Ammon's horn (tissue), 1 donor: ENCODE results near the gene PDE1C.
"Not testable (repeated sequence)": the region's sequence is repeated elsewhere in the genome, so short reads cannot be mapped to it uniquely, and the experiment has no call there.

Experiments
- DNase-seq: peaks from one replicate; pipeline ENCODE4 v3.0.0-alpha.2; 2016; ENCODE audit warnings: low spot score

Gene PDE1C

DNA sequence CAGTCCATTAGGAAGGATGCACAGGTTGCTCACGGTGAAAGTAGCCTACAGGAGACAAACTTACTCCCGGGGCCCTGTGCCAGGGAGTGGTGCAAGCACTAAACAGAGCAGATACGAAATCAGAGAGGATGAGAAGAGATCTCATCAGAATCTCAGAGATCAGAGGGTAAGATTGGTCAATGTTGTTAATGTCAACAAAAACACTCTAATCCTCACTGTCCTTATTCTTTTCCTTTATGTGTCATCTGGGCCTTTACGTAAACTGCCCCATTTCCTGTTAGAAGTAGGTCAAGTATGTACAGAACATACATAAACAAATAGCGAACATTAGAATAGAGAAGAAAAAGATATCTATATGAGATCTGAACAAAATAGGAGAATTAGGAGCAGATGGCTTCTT is 220.1 kb downstream of the PDE1C start:
- DNase-seq = no peak

DNA sequence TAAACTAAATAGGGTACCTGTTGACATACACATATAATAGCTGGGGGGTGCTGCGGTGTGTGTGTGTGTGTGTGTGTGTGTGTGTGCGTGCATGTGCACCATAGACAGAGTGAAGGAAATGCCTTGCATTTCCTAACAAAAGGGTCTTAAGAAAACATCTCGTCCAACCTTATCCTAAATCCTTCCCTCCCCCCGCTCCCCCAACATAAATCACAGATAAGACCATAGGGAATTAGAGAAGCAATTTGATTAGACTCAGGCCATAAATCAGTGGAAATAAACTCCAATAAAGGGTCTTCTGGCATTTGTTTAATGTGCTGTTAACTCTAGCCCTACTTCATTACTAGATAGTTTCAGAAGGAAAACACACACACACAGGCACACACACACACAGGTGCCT is 234.7 kb downstream of the PDE1C start:
- no peak for DNase-seq

DNA sequence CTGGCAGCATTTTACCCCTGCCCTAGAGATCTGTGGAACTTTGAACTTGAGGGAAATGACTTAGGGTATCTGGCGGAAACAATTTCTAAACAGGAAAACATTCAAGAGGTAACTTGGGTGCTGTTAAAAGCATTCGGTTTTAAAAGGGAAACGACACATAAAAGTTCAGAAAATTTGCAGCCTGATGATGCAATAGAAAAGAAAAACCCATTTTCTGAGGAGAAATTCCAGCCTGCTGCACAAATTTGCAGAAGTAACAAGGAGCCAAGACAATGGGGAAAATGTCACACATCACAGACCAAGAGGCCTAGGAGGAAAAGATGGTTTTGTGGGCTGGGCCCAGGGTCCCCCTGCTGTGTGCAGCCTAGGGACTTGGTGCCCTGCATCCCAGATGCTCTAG is 236.6 kb downstream of the PDE1C start:
- not testable (repeated sequence) for DNase-seq

DNA sequence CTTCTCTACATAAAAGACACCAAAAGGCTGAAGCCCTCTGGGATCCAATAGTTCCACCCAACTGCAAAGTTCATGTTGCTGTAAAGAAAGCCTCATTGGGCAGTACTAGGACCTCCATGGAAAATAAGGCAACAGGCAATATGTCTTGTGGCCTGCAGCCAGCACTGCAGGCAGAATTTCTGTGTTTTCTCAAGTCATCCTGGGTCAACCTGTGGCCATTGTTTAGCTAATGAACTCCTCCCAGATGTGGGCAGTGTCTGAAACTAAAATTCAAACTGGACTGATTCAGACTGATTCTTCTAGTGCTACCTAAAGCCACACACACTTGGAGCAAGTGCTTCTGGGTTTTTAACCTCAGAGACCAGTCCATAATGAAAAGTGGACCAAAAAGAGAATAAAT is 241.7 kb downstream of the PDE1C start:
- no peak for DNase-seq

DNA sequence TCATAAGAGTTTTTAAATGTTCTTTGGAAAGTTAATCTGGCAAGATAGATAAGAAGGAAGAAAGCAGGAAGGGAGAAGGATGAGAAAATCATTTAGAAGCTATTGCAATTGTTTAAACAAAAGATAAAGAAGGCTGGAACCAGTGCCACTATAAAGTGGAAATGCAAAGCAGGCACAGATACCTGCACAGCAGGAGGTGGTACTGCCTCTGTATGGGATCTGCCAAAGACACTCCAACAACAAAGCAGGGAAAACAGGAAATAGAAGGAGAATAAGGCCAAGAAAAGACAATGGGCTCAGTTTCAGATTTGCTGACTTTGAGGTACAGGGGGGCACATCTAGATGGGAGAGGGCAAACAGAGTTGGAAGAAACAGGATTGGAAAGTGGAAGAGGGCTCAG is 244.6 kb downstream of the PDE1C start:
- DNase-seq = no peak

DNA sequence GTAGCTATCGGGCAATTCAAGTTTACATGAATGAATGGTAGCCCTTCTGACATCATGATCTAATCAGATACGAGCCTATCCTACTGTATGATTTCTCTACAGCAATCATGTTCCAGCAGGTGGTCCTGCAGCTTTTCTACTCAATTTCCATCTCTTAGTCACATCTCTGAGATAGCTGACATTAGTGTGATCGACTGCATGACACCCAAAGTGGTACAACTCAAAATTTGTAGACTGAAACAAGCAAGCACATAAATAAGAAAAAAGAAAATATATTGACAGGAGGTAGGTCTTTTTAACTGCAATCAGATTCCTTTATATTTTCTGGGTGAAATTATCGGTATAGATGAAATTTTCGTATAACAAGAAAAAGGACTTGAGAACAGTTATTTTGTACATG is 251.2 kb downstream of the PDE1C start:
- DNase-seq = no peak

DNA sequence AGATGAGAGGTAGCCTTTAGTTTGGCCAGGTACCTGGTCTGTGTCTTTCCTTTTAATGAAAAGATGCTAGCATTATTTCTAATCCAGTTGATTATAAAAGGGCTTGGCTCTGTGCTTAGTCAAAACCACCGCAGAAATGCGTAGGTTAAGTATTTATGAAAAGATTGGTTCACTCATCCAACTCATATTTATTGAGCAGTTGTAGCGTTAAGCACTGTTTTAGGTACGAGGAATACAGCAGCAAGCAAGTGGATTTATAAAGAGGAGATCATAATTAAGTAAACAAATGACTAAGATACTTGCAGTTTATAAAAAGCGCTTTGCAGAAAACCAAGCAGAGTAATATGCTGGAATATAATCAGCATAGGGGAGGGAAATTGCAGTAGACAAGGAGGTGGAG is 253.4 kb downstream of the PDE1C start:
- no peak for DNase-seq

DNA sequence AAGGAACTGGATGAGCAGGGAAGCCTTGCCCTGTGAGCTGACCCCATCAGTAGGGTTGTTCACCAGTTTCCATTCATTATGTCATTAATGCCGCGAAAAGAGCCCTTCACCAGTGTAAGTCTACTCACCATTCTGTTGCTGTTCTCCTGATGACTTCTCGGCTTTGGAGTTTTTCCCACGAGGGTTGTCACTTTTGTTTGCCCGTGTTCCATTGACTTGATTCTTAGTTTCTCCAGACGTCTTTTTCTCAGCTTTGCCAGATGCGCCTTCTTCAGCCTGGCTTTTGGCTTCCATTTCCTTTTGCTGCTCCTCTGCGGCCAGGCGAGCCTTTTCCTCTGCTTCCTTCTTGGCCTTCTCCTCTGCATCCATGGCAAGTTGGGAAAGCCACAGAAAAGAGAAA is 254.4 kb downstream of the PDE1C start:
- no peak for DNase-seq

DNA sequence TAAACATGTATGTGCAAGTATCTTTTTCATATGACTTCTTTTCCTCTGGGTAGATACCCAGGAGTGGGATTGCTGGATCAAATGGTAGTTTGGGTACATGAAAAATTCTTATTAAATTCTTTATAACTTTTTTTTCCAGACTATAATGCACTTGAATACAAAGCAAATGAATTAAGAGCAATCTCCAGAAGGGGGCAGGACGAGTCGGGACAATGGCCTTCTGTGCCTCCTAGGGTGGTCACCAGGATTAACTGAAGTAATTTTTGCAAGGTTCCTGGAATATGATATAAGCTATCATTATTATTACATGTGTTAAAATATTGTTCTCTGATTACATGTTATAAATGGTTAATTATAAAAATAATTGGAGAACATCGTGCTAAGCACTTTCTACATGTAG is 256.0 kb downstream of the PDE1C start:
- DNase-seq = no peak

DNA sequence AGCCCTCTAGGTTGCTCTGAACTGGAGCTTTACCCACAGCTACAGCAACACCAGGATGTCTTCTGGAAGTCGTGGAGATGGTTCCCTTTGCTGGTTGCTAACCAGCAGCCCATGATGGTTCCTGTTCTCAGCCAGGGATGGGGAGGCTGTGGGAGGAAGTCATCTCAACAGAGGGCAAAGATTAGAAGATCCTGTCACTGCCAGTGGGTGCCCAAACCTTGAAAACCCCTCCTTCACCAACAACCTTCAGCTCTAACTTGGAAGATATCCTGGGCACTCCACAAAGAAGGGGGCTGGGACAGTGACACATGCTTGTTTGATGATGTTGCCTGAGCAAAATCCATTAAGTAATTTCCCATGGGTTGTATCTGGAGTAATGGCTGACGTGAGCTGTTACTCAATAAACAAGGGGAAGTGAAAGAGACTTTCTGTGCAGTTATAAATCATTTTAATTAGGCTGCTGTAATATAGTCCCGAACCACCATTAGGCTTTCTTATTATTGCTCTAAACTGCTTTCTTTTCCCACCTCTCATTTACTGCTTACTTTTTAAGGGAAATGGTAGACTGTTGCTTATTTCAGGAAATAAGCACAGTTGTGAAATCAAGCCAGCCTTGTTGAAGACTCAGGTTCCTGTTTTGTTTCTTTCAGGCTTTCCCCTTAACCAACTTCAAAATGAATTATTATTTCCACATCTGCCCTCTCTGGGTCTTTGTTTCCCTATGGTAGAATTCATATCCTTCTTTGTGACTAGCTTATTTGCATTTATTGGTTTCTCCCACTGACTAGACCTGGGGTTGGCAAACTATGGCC is 258.4 kb downstream of the PDE1C start:
- DNase-seq = peak; percentile 40

DNA sequence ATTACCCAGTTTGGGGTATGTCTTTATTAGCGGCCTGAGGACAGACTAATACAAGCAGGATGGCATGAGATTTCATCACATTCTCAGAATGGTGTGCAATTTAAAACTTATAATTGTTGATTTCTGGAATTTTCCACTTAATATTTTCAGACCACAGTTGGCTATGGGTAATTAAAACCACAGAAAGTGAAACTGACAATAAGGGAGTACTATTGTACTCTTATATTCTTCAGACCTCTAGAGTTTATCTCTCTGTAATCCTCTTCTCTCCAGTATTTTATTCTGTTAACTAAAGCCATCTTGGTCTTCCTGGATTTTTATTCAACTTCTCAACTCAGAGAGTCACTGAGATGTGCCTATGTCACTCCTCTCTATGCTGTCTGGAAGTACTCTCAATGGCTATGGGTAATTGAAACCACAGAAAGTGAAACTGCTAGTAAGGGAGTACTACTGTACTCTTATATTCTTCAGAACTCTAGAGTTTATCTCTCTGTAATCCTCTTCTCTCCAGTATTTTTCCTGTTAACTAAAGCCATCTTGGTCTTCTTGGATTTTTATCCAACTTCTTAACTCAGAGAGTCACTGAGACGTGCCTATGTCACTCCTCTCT is 264.9 kb downstream of the PDE1C start:
- DNase-seq = no peak

DNA sequence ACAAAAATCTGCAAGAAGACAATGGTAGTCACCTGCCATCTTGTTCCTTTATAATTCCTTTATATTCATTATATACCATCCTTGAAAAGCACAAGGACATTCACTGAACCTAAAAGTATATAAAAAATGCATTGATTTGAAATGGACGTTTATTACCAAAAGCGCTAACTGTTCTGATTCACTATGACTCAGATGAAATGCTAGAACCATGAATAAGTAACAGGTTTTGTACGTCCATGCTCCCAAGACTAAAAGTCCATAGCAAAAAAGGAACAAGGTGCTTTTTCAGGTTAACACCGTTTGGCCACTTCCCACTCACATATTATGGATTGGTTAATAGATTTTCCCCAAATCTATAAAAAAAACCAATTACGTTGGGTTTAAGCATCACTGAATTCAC is 273.8 kb downstream of the PDE1C start:
- DNase-seq = no peak

DNA sequence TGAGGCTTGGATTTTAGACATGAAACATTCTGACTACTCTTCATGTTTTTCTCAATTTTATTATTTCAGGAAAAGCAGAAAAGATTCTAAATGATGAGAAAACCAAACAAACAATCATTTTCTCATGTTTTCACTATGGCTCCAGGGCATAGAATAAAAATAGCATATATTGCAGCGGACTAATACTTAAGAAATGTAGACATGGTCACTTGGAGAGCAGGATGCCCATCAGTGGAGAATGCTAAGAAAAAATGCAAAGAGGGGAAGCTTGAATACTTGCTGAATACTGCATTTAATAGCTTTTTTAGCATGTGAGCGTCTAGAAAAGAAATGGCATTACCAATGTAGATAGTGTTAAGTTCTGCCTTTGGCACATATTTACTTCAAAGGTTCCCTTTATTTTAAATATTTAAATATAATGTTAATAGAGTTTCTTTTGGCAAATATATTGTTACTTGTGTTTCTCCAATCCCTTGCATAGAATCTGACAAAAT is 275.3 kb downstream of the PDE1C start:
- DNase-seq = no peak

DNA sequence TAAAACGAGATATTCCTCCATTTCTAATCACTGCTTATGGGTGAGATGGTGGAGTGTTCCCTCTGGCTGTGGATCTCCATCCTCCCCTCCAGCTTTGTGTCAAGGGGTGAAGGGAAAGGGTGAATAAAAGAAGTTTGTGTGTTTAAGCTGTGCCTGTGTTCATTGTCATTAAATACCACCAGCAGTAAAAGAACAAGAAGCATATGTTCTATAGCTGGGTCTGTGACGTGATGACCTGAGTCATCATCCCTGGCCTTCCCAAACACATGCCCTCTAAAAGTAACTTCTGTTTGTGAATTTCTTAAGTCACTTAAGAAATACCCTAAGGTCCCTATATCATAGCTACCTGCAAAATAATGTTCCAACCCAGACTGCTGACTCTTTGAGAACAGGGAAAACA is 278.3 kb downstream of the PDE1C start:
- no peak for DNase-seq

DNA sequence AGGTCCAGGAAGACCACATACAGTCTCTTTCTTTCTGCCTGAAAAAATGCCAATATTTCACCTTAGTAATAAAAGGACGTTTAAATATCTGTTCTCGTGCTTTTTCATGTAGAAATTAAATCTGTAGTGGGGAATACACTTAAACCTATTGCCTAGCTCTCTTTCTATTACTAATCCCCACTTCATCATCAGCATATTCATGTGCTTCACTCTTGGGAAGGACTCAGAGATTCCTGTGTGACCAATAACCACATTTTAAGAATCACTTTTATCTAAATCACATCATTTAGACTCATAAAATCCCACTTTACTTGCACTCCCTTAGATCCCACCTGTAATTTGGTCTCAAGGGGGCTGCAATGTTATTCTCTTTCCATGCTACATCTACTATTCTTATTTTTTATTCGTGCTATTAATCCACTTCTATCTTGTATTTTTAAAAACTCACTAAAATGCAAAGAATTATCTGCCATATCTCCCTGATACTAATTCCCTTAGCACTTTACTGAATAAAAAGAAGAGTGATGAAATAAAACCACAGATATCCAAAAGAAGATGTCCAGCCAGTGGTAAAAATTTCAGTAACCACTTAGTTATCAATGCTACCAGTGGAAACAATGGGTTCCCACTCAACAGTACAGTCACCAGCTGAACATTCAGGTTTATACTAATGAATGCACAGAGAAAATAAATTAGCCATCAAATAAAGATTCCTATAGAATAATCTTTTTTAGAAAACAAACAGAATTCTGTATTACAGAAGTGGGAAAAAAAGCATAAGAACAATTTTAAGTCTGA is 281.1 kb downstream of the PDE1C start:
- no peak for DNase-seq

DNA sequence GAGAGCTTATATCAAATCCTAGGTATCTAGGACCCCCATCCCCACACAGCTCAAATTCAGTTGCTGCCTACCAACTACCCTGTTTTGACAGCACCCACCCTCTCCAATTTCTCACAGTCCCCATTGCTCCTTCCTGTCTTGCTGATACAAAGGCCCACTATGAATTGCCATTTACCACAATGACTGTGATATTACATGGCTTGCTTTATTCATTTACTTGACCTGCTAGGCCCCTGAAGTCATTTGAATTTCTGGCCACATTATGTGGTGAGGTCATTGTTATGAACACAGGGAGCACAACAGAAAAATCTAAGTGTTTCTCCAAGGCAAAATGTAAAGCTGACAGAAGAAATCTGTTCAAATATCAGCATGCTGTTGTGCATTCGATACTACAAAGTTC is 281.8 kb downstream of the PDE1C start:
- peak; percentile 11 for DNase-seq

DNA sequence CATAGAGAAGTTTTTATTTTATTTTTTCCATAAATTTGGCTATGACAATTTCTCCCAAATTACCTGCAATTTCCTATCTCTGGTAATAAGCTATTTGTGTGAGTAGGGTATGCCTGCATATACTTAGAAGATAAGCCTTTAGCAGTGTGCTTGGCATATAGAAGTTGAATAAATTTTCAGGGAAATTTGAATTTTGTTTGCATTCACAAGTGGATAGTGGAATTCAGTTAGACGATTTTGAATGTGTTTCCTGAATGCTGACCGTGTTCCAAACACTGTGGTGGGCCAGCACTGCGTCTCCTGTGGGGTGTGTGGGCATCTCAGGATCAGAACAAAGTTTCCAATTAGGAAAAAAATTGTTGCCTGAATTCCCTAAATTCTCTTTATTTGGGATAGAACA is 283.9 kb downstream of the PDE1C start:
- DNase-seq = no peak

DNA sequence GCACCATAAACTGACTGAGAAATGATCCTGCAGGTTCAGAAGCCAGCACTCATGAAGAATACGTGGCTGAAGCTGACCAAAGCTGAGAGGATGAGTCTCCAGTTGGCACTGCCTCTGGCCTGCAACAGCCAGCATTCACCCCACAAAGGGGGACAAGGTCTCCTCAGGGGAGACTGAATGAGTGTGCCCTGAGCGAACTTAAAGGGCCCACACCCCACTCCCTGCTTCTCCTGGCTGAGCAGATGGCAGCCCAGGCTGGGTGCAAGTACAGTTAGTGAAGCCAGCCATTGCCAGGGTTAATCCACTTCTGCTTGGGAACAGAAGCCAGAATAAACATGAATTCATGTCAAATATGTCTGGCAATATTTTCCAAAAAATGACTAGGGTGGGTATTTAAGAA is 285.1 kb downstream of the PDE1C start:
- DNase-seq = peak; percentile 14

DNA sequence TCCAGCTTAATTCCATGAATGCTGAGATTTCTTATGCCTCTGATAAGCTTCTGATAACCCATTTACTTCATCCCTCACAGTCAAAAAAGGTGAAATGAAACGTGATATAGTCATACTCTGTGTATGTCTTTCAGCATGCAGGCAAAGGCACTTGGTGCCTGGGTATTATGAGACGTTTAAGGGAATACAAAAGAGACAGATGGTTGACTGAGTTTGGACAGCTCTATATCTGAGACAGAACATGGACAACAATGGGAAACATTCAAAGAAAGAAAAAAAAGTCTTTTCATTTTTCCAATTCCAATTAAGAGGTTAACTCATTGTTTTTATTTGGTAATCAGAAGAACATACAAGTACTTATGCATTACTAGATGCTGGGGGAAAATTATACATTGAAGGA is 287.0 kb downstream of the PDE1C start:
- DNase-seq = peak; percentile 5

DNA sequence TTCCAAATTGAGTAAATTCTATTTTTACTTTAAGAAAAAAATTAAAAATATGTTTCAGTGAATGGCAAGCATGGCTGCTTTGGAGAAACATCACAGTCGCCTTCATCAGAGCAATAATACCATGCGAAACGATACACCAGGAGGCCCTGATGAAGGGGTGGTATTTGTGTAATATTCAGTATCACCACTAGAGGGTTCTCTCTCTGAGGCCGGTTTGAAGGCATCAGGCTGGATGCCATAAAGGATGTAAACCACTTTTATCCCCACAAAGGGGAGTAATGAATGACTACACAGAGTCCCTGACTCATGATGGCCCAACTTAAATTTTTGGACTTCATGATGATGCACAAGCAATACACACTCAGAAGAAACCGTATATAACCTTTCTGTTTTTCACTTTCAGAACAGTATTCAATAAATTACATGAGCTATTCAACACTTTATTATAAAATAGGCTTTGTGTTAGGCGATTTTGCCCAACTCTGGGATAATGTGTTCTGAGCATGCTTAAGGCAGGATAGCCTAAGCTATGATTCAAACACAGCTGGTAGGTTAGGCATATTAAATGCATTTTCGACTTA is 287.7 kb downstream of the PDE1C start:
- peak; percentile 62 for DNase-seq

DNA sequence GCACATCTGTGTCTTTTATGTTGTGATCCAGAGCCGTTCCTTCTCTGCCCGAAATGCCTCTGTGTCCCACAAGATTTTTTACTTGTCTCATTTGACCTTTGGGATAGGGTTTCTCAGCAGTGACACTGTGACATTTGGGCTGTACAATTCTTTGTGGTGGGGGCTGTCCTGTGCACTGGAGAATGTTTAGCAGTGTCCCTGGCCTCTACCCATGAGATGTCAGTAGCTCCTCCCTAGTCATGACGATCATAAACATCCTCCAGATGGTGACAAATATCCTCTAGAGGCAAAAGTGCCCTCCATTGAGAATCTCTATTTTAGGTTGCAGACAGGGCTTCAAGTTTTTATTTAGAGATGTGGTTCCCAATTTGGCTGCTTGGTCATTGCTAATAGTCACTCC is 291.9 kb downstream of the PDE1C start:
- DNase-seq = no peak

DNA sequence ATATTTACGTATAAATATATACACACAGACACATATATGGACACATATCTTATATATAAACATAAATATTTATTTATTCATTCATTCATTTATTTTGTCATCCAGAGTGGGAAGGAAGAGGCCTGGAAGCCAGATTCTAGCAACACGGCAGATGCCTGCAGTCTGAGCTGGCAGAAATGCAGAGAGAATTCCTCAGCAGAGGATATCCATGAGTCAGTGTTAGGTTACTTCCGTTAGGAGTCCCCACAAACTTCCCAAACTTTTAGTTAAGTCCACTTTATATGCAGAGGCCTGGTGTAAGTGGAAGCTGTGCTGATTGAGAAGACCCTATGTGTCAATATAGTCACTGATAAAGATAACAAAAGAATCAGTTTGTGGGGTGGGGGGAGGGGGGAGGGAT is 293.6 kb downstream of the PDE1C start:
- peak; percentile 24 for DNase-seq

DNA sequence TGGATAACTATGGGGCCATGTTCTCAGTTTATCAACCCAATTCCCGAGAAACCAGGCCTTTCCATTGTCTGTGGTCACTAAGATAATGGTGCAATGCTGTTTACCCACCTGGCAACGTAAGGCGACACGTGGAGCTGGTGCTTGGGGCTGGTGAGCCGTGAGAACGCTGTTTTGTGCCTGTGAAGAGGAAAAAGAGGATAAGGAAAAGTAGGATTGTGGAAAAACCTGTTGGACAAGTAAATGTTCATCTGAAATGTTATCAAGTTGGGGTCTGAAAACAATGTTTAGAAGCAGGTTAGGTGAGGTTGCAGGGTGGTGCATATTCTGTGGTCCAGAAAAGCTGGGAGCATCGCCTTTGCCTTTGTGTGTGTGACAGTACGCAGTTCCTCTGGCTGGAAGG is 294.7 kb downstream of the PDE1C start:
- no peak for DNase-seq
